GM21717 (cell line): ENCODE results near the gene ILDR2.

Experiments
- ATAC-seq: cut with Tn5 transposase; IDR thresholded peaks from one replicate; pipeline ENCODE4 v1.9.1; 2021; ENCODE audit warnings: mild to moderate bottlenecking, moderate library complexity; ENCODE audit not compliant: unreplicated experiment

The ILDR2 gene

GRCh38 chr1:166925810-166926478, 49.4 kb downstream of the ILDR2 start:
- ATAC-seq = no peak

GRCh38 chr1:166924823-166925541, 50.4 kb downstream of the ILDR2 start:
- peak; percentile 82 for ATAC-seq

GRCh38 chr1:166920561-166921475, 54.5 kb downstream of the ILDR2 start:
- ATAC-seq = no peak

GRCh38 chr1:166918956-166919316, 56.4 kb downstream of the ILDR2 start:
- no peak for ATAC-seq

- no peak for ATAC-seq
Observed at GRCh38 chr1:166918088-166918955, 57.0 kb downstream of the ILDR2 start.

GRCh38 chr1:166915941-166916340, 59.4 kb downstream of the ILDR2 start:
- ATAC-seq = no peak

GRCh38 chr1:166915042-166915441, 60.3 kb downstream of the ILDR2 start:
- ATAC-seq = no peak

- ATAC-seq = no peak
Observed at GRCh38 chr1:166914111-166914510, 61.2 kb downstream of the ILDR2 start.

GRCh38 chr1:166911624-166912023, 63.7 kb downstream of the ILDR2 start:
- no peak for ATAC-seq

GRCh38 chr1:166910396-166910994, 64.8 kb downstream of the ILDR2 start:
- peak; percentile 97 for ATAC-seq

- no peak for ATAC-seq
Observed at GRCh38 chr1:166908942-166909341, 66.4 kb downstream of the ILDR2 start.

GRCh38 chr1:166907763-166908162, 67.6 kb downstream of the ILDR2 start:
- ATAC-seq = no peak

GRCh38 chr1:166907051-166907450, 68.3 kb downstream of the ILDR2 start:
- no peak for ATAC-seq

GRCh38 chr1:166906647-166907046, 68.7 kb downstream of the ILDR2 start:
- ATAC-seq = no peak

- ATAC-seq = no peak
Observed at GRCh38 chr1:166905900-166906299, 69.4 kb downstream of the ILDR2 start.

GRCh38 chr1:166905136-166905535, 70.2 kb downstream of the ILDR2 start:
- no peak for ATAC-seq

- ATAC-seq = no peak
Observed at GRCh38 chr1:166903232-166903631, 72.1 kb downstream of the ILDR2 start.

- no peak for ATAC-seq
Observed at GRCh38 chr1:166902279-166902678, 73.1 kb downstream of the ILDR2 start.

- no peak for ATAC-seq
Observed at GRCh38 chr1:166900987-166901386, 74.4 kb downstream of the ILDR2 start.

- ATAC-seq = no peak
Observed at GRCh38 chr1:166899769-166900168, 75.6 kb downstream of the ILDR2 start.
